ENCODE results near the gene OOSP1. TPM values are rescaled to one million over a fixed set of nuclear protein-coding genes. Genes with fewer than 3 reads are reported as not detected.

Gene OOSP1
- polyA plus RNA-seq, 3 donors: not detected

Other genes starting within 250 kb of the OOSP1 start
- gene OR10V1, start 224.6 kb upstream of the OOSP1 start, polyA plus RNA-seq (ENCODE audit: insufficient read length in 3 of 3): not detected
- 10 to 100 TPM; 45.1 to 81.6 (median 62.7) TPM for gene STX3, start 183.1 kb upstream of the OOSP1 start, polyA plus RNA-seq (ENCODE audit: insufficient read length in 3 of 3)
- gene MRPL16, start 127.7 kb upstream of the OOSP1 start, polyA plus RNA-seq (ENCODE audit: insufficient read length in 3 of 3): 10 to 100 TPM; 58.6 to 67.7 (median 63.3) TPM
- under 1 TPM in 2 of 3 donors, not detected in 1; 0.27 to 0.35 TPM for gene CBLIF, start 92.9 kb upstream of the OOSP1 start, polyA plus RNA-seq (ENCODE audit: insufficient read length in 3 of 3)
- gene TCN1, start 71.9 kb upstream of the OOSP1 start, polyA plus RNA-seq (ENCODE audit: insufficient read length in 3 of 3): under 1 TPM in 2 of 3 donors, not detected in 1; 0.16 to 0.34 TPM
- not detected for gene OOSP3, start 59.6 kb upstream of the OOSP1 start, polyA plus RNA-seq (ENCODE audit: insufficient read length in 3 of 3)
- not detected for gene OOSP4A, start 25.6 kb downstream of the OOSP1 start, polyA plus RNA-seq (ENCODE audit: insufficient read length in 3 of 3)
- gene OOSP4B, start 78.7 kb downstream of the OOSP1 start, polyA plus RNA-seq (ENCODE audit: insufficient read length in 3 of 3): under 1 TPM in 1 of 3 donors, not detected in 2; 0.12 TPM
- not detected for gene OOSP2, start 102.0 kb downstream of the OOSP1 start, polyA plus RNA-seq (ENCODE audit: insufficient read length in 3 of 3)
- 1 to 10 TPM in 1 of 3 donors, under 1 TPM in 2; 0.77 to 1.1 (median 0.99) TPM for gene MS4A3, start 118.2 kb downstream of the OOSP1 start, polyA plus RNA-seq (ENCODE audit: insufficient read length in 3 of 3)
- under 1 TPM in 2 of 3 donors, not detected in 1; 0.06 to 0.10 TPM for gene MS4A2, start 150.2 kb downstream of the OOSP1 start, polyA plus RNA-seq (ENCODE audit: insufficient read length in 3 of 3)
- gene MS4A6A, start 244.7 kb downstream of the OOSP1 start, polyA plus RNA-seq (ENCODE audit: insufficient read length in 3 of 3): 10 to 100 TPM; 17.4 to 18.0 (median 18.0) TPM